NCI-H2029 treated with DMSO at 0.1 percent for 48 hours (cell line): Measurements from ENCODE around the gene BICC1.
"Not testable (repeated sequence)": the region's sequence is repeated elsewhere in the genome, so short reads cannot be mapped to it uniquely, and the experiment has no call there.

Experiments used
- DNase-seq: peaks from one replicate; lab custom pipeline; 2025; lab: John Stamatoyannopoulos, UW

The BICC1 gene

DNA sequence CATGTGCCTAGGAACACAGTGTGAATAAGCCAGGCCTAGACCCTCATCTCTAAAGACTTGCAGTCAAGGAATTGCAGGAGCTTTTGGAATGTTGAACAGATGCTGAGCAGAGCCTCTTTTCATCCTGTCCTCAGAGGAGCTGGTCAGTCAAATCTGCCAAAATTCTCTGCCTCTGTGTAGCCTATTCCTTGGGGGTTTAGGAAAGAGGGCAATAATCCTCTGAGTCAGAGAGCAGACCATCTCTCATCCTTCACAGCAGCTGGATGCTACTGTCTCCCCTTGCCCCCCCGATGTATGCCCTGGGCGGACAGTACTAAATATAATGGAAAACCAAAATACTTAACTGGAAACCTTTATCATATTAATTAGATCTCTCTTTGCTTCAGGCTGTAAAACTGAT lies 52.6 kb downstream of the BICC1 start:
- no peak for DNase-seq

DNA sequence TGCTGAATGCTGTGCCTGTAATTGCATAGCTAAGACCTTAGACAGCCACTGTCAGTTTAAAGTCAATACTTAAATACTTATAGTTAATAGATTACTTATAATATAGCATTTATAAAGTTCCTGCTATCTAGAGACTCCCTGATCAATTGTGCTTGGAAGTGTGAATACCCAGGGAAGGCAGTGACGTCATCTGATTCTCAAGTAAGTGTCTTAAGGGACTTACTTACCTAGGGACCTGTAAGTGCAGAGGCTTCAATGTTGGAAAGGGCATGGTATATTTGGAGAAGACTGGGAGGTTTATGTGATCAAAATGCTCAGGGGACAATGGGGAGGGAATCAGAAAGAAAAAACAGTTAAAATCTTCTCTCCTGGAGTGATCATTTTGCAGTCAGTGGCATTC lies 55.0 kb downstream of the BICC1 start:
- DNase-seq, result no peak

DNA sequence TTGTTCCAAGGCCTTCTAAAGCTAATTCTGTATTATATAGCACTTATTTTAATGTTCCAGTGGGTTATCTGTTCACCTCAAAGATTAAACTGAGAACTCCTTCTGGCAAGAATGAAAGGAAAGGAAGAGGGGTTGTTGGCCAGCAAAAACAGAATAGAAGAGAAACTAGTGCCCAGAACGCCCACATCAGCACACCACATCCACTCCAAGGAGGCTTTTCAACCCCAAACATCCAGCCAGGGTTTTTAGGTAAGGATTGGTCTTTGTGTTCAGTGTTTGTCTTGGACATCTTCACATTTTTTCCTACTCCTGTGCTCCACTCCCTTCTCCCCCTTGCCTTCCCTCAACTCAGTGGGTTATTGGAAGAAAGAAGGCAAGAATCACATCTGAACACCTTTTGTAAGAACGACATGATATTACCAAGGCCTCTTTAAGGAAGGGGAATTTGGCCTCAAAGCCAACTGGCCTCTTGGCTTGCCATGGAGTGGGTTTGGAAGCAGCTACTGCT lies 55.8 kb downstream of the BICC1 start:
- no peak for DNase-seq

DNA sequence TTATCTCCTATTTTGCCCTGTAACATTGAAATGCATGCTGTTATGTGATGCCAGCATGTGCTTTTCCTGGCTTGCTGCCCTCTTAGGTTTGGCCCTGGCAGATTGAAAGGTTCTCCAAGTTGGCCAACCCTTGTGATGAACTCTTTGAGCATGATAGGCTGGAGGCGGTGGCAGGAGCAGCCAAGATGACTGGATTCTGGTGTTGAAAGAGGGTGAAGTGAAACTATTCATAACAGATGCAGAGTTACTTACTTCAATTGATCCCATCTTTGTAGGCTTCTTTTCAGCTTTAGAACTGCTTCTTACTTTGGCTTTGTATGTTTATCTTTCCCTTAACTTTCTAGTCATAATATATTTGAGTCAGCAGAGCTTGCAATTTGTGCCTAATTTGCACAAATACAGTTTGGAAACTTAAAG lies 57.6 kb downstream of the BICC1 start:
- DNase-seq, result no peak

DNA sequence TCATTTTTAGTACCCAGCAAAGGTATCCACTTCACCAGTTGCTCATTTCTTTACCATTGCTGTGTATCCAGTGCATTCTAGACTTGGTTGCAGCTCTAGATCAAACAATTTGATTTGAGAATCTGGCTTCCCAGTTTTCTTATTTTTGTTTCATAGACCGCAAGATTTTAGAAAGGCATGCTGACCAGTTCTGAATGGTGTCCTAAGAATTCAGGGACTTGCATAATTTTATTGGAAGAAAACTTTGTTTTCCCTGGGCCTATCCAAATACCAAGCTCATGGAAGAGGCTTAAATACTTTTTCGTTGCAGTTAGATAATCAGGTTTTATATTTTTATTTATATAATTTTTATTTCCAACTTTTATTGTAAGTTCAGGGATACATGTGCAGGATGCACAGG lies 58.3 kb downstream of the BICC1 start:
- no peak for DNase-seq

DNA sequence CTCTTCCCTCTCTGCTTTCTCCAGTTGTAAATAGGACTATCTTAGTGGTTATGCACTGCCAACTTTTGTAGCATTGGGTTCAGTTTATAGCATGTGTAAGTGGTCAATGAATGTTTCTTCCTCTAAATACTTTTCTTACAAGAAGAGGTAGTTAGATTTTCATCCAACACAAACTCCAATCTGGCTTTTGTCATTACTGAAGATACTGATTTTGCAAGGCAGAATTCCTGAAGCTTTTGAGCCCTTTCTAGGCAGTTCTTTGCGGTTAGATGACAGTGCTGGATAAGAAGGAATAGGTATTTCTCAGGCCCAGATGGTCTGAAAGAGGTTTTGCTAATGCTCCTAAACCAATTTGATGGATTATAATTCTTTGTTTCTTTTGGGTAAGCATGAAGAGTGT lies 60.5 kb downstream of the BICC1 start:
- DNase-seq, result no peak

DNA sequence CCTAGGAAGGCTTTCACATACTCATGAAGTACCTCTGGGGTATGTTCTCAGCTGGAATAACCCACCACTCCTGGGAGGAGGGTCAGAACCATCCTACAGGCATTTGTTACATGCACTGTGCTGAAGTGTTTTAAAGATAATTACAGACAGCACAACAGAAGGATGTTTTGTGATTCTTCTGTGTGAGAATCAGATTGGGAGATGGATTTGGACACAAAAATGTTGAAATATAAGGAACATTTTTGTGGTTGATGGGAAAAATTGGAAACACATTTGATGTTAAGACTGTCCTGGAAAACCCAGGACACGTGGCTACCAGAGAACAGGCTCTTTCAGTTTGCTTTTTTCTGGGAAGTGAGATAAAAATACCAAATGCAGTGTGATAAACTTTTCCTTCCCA lies 61.4 kb downstream of the BICC1 start:
- DNase-seq, result no peak

DNA sequence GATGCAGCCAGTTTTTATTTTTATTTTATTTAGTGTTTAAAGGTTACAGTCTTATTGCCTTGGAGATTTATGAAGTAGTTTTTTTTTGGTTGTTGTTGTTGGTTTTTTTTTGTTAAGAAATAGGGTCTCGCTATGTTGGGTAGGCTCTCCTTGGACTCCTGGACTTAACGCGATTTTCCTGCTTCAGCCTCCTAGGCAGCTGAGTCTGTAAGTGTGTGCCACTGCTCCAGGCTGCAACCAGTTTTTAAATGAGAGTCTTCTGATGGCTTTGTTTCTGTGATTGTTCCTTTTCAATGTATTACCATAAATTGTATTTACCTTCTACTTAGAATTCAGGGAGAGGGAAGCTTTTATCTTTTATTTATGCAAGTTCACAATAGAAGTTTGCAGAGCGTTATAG lies 62.8 kb downstream of the BICC1 start:
- peak; percentile 60 for DNase-seq

DNA sequence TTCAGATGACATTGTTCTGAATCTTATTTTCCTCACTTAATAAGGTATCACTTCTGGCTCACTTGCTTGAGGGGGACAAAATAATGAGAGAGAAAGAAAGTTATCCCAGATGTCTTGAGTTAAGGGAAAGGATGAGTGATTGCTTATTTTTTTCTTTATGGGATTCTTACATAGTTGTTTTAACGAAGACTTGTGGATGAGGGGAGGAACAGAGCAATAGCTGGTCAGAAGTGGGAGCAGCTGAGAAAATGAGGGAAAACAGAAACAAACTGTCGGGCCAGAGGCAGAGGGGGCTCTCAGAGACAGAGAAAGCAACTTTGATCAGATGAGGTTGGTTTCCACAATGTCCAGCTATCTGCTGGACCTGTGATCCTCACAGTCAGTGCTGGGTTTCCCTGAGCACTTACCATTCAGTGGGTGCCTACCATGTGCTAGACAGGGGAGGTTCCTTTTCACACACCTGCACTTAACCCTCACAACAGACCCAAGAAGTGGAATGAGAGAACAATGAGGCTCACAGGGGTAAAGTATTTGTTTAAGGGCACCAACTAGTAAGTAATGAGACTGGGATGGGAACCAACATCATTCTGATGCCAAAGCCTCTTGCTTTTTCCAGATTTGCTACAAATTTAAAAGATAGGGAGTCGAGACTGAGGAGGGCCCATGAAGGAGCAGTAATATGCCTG lies 64.2 kb downstream of the BICC1 start:
- peak; percentile 46 for DNase-seq

DNA sequence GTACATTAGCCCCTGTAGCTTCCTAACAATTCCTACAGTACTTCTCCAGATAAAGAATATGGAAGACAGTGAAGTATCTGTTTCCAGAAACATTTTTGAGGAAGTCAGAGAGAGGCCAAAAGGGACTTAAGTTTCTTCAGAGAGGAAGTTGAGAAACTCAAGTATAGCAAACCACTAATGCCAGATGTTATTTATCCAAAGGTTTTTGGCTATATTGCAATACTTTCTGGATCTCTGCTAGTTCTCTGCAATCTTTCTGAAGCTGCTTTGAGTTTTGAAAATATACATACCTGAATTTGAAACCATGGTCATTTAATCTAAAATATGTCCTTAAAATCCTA lies 64.7 kb downstream of the BICC1 start:
- no peak for DNase-seq

DNA sequence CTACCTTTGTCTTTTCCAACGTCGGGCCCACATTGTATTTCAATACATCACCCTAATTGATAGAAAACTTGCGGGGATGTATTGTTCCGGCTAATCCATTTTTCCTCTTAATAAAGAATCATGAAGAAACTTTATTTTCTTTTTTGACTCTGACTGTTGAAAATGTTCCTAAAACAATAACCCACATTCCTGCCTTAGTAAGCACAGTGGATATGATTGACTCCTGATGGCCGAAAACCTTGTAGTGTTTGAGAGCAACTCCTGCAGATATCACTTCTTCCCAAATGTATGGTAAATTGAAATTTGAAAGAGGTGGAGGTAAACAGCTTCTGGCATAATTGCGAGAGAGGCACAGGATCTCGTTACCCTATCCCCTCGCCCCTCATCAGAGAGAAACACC lies 65.7 kb downstream of the BICC1 start:
- no peak for DNase-seq

DNA sequence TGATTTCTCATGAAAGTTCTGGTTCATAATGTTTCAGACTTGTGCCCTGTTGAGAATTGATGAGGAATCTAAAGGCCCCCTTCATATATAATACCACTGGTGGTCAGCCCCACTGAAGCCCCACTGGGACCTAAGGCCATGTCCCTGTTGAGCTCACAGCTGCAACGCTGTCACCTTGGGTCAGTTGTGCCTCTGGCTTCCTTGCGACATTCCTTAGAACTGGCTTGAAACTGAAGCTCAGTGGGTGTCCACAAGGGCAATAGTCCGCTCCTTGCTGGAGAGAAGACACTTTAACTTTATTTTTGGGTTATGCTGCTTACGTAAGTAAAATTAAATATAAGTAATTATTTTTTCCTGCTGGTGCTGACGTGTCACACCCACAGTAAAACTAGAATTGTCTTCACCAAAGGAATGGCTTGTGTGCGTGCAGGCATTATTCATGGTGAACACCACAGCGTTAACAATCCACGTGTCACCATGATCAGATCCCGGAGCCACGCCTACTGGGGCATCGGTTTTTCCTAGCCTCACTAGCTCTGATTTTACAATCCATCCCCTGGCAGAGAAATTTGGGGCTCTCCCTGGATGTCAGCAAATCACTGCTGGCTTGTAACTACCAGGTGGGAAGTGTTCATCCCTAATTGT lies 66.5 kb downstream of the BICC1 start:
- no peak for DNase-seq

DNA sequence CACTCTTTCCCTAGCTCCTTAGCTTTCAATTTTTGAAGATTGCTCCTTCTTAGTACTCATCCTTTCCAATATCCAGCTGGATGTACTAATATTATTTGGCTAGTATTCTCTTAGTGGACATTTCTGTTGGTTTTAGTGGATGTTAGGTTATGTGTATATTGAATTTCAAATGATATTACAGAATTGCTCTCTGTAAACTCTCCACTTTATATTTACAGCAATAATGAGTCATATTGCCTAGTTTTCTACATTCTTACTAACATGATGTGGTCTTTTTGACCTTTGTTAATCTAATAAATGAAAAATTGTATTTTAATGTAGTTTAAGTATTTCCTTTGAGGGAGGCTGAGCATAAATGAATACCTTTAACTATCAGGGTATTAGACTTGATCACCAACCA lies 69.4 kb downstream of the BICC1 start:
- DNase-seq, result no peak

DNA sequence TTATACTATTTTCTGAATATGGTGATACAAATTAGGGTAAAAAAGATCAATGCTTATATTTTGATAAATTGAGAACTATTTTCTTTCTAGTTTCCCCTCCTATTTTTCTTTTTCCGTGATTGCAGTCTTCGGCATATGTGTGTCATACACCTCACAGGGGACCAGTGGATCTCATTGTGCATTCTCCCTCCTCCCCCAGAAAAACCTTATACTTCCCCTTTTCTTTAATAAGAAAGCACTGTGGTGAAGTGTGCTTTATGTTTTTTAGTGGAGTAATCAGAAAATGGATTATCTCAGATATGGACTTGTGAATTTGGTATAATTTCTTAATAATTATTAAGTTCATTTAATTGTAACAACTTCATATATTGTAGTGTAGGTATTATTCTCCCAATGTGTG lies 72.8 kb downstream of the BICC1 start:
- no peak for DNase-seq

DNA sequence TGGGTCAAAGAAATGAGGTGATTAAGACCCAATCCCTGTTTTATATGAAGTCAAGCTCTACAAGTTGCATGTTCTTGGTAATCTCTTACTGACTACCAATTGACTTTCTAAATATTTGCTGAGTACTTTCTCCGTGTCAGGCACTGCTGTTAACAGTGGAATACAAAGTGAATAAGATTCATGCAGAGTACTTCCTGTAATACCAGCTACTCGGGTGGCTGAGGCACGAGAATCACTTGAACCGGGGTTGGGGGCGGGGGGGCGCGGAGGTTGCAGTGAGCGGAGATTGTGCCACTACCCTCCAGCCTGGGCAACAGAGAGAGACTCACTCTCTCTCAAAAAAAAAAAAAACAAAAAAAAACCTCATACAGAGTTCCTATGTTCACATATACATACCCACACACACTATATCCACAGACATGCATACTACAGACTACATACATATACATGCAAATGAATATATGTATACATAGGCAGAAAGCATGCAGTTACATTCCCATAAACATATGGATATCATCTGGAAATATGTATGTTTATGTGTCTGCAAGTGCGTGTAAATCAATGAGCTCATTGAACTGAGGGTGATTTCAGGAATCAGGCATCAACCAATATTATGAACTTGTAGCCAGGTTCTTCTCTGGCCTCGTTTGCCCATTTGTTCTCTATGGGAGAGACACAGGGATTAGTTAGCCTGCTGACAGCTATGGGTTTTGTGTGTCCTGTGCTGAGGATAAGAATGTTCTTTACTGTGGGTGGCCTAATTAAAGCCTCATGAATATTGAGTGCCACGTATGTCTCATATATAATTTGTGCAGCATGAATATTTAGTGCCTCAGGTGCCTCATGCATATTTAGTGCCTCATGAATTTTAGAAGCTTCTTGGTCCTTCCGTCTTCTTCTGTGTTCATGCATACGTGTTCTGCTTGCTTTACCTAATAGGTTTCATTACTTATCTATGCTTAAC lies 73.9 kb downstream of the BICC1 start:
- DNase-seq, result no peak

DNA sequence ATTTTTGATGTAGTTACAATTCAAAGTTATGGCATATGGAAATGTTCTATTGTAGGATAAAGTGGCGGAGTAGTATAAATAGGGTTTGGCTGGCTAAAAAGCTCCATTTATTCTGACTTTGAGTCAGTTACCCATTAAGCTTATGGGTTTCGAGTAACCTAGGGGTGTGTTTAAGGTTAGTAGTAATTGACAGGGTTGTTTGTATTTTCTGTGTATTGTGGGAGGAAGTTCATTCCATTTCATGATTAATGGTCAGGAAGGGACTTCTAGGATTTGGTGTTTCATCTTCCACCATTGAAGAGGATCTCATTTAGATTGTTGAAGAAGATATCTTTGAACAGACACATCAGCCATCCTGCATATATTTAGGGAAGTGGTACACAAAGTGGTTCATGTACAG lies 75.0 kb downstream of the BICC1 start:
- no peak for DNase-seq

DNA sequence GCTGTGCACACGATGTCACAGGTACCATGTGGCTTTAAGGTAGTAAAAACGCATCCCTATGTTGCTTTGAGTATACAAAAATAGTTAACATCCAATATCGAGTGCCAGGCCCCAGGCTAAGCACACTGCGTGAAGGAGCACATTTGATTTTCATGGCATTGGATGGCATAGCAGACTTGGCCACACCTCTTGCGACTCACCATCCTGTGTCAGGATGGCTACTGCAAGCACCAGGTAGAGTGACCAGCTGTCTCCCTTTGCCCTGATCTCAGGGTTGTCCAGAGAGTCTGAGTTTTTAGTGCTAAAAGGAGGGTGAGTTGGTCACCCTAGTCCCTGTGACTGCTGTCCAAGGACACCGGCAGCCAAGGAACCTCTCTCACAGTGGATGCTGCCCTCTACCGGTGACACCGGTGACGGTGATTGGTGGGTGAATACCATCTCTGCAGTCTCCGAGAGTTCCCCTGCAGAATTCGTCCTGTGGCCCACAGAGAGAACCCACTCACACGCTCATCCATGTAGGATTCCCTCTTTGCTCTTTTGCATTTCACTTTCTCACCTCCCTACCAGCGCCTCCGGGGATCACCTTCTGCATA lies 76.1 kb downstream of the BICC1 start:
- no peak for DNase-seq

DNA sequence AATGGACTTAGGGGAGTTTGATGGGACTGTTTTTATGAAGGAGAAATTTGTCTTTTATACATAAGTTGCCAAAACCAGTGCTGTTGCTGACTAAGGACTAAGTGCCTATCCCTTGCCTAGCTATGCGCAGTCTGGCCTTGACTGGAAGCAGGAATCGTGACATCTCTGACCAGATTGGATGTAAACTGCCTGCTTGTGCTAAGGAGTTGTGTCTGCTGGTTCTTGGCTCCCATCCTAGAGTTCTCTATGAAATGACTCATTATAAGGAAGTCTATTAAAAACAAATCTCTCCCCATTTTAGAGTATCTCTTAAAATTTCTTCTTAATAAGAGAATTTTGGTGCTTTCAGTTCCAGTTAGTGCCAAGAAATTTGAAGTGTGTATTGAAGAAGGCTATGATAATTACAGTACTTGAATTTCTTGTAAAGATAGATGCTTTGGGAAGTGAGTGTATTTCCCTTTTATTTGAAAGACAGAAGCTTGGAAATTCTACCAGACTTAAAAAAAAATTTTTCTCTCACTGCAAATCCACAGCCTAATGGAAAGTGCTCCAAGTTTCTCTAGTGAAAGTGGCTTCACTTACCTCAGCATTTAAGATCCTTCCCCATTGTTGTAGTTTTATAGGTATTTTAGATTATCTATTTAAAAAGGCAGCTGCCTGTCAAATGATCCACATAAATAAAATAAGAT lies 77.6 kb downstream of the BICC1 start:
- peak; percentile 2 for DNase-seq

DNA sequence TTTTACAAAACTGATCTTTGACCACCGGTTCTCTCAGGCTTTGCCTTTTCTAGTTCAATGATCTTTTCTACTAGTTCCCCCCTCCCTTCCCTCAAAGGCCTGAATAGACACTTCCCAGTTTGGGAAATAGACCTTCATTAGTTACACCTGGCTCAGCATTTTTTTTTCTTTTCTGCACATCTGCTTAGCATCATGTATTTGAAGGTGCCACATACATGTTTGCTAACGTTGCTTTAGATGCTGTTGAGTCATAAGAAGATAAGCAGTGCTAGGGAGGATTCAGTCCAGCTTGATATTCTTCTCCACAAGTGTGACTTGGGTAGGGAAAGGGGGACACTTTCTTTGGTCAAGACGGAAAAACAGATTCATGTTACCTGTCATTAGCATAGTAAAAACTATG lies 78.3 kb downstream of the BICC1 start:
- no peak for DNase-seq

DNA sequence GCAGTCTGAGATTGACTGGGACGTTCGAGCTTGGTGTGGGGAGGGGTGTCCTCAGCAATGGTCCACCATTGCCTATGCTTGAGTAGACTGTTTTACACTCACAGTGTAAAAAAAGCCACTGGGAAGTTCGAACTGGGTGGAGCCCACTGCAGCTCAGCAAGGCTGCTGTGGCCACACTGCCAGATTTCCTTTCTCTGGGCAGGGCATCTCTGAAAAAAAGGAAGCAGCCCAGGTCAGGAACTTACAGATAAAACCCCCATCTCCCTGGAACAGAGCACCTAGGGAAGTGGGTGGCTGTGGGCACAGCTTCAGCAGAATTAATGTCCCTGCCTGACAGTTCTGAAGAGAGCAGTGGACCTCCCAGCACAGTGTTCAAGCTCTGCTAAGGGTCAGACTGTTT lies 80.3 kb downstream of the BICC1 start:
- DNase-seq, result no peak

DNA sequence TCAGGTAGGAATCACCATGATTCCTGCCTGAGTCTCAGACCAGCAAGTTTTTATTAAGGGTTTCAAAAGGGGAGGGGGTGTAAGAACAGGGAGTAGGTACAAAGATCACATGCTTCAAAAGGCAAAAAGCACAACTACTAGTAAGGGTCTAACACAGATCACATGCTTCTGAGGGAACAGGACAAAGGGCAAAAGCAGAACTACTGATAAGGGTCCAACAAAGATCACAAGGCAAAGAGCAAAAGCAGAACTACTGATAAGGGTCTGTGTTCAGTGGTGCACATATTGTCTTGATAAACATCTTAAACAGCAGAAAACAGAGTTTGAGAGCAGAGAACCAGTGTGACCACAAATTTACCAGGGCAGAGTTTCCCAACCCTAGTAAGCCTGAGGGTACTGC lies 84.5 kb downstream of the BICC1 start:
- DNase-seq, result not testable (repeated sequence)
